Measurements from ENCODE around the gene RSPO1.
"Not testable (repeated sequence)": the region's sequence is repeated elsewhere in the genome, so short reads cannot be mapped to it uniquely, and the experiment has no call there.

RSPO1 gene, protein sequence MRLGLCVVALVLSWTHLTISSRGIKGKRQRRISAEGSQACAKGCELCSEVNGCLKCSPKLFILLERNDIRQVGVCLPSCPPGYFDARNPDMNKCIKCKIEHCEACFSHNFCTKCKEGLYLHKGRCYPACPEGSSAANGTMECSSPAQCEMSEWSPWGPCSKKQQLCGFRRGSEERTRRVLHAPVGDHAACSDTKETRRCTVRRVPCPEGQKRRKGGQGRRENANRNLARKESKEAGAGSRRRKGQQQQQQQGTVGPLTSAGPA

DNA sequence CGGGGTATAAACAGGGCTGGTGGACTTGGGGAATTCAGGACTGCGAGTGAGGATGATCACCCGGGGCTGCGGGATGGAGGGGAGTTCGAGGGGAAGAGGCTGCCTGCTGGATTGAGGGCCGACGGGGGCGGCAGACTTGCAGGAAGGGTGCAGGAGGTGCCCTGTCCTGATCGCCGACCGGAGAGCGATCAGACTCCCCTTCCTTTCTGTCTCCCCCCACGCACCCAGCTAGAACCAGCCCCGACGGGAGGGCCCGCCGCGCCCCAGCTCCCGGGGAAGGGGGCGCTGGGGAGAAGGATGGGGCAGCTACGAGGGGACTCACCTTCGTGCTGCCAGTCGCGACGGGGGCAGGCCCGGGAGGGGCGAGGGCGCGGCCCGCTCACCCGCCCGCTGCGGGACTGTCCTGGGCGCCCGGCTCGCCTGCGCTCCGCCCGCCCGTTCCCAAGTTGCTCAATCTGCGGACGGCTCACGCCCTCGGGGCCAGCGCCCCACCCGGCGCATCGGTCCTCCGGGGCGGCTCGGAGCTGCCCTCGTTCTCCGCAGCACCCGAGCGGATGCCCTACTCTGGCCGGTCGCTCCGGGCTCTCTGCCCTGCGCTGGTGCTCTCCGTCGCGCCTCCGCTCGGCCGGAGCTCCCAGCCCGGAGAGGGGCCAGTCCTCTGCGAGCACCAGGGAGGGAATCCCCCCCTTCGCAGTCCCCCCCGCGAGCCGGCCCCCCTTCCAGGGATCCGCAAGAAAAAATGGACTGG is at the start of gene RSPO1:
RSPO1 (minus strand) TSS at position 649 of the 748 bp plus-strand sequence. CDS start 5,231 bp downstream, outside the sequence.
- H3K4me1 ChIP-seq = peaks cover 0 to 23% (median 10%) of the 10 kb centered on the region in 4 donors
- peak within 1 kb of the TSS in 1 of 2 donors; percentile 7 for H3K27ac ChIP-seq
- peaks cover 0 to 89% of the 10 kb centered on the region in 2 donors for H3K27me3 ChIP-seq
- H3K9me3 ChIP-seq = no peaks in the 10 kb centered on the region
- no peaks in the 10 kb centered on the region for H3K36me3 ChIP-seq
- H3K4me3 ChIP-seq = peak within 1 kb of the TSS; percentile 44 to 52
- no peak for DNase-seq
- intact Hi-C loops (cut with DNase I; ENCODE audit: low total_unique reads) = no loop called here
- TF ChIP-seq, protein P1, sequence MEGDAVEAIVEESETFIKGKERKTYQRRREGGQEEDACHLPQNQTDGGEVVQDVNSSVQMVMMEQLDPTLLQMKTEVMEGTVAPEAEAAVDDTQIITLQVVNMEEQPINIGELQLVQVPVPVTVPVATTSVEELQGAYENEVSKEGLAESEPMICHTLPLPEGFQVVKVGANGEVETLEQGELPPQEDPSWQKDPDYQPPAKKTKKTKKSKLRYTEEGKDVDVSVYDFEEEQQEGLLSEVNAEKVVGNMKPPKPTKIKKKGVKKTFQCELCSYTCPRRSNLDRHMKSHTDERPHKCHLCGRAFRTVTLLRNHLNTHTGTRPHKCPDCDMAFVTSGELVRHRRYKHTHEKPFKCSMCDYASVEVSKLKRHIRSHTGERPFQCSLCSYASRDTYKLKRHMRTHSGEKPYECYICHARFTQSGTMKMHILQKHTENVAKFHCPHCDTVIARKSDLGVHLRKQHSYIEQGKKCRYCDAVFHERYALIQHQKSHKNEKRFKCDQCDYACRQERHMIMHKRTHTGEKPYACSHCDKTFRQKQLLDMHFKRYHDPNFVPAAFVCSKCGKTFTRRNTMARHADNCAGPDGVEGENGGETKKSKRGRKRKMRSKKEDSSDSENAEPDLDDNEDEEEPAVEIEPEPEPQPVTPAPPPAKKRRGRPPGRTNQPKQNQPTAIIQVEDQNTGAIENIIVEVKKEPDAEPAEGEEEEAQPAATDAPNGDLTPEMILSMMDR (IDR thresholded peaks at IDR 0.05) = no peak

DNA sequence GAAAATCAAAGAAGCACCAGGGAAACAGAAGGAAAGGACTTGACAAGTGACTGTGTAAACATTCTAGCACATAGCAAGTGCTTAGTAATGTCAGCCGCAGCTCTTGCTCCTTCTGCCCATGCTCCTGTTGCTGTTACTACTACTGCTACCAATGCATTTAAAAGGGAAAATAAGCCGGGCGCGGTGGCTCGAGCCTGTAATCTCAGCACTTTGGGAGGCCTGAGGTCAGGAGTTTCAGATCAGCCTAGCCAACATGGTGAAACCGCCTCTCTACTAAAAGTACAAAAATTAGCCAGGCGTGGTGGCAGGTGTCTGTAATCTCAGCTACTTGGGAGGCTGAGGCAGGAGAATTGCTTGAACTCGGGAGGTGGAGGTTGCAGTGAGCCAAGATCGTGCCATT is 49.5 kb upstream of the RSPO1 start:
- not testable (repeated sequence) for H3K4me3 ChIP-seq, H3K9me3 ChIP-seq, H3K27ac ChIP-seq, H3K4me1 ChIP-seq, H3K27me3 ChIP-seq
- H3K36me3 ChIP-seq = peaks cover 36 to 60% (median 36%) of the 10 kb centered on the region in 3 donors
- intact Hi-C loops (cut with DNase I; ENCODE audit: low total_unique reads) = loop anchor here (5.0 to 10.0 kb wide), 2 partner anchors 121 to 122 kb away; partner anchors contain the start of genes C1orf122 and YRDC
- DNase-seq = peak in 1 of 2 donors; percentile 32

DNA sequence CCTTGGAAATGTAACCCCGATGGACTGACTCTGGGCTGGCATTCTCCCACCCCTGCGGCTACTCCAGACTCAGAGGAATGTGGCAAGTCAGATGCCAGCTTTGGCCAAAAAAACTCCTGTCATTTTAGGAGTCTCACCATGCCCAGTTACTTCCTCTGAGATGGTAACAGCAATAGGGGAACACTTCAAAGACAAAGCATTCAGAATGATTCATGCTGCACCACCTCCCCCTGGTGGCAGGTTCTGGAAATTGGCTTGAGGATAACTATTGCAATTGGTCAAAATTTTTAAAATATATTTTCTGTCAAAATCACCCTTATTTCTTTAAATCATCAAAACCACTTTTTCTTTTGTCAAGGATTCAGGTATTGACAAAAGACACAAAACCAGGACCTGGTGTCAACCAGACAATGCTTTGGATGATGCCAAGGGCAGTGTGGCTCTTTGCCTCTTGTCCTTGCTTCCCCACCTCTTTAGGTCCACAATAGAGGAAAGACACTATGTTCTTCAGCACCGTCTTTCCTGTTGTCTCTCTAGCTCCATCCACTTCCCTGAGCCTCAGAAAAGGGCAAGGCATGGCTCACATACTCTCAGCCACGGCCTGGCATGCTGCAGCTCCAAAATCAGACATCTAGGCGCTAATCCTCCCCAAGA is 47.8 kb upstream of the RSPO1 start:
- H3K27me3 ChIP-seq = no peaks in the 10 kb centered on the region
- intact Hi-C loops (cut with DNase I; ENCODE audit: low total_unique reads) = loop anchor here (5.0 to 10.0 kb wide), 2 partner anchors 120 to 122 kb away; partner anchors contain the start of genes C1orf122 and YRDC
- peak overlapping the region in 1 of 2 donors; percentile 32 for H3K27ac ChIP-seq
- no peak overlapping the region for H3K4me3 ChIP-seq
- no peaks in the 10 kb centered on the region for H3K4me1 ChIP-seq
- no peaks in the 10 kb centered on the region for H3K9me3 ChIP-seq
- peaks cover 36 to 53% (median 36%) of the 10 kb centered on the region in 3 donors for H3K36me3 ChIP-seq
- TF ChIP-seq, protein P1 (IDR thresholded peaks at IDR 0.05) = peak; percentile 85 to 88
- DNase-seq = peak; percentile 74 to 81

DNA sequence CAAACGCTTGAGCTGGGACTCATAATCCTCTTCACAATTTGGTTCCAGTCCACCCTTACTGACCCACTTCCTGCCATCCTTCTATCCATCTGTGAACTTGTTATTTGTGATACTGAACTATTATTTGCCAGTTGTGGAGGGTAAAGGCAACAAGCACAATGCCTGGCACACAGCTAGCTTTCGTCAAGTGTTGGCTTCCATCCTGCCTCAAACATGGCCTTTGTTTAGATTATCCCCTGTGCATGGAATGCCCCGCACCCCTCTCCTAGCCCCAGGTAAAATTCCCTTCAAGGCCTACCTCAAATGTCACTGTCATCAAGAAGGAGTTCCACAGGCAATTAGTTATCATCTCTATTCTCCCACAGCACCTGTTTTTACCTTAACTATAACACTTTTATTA is 46.2 kb upstream of the RSPO1 start:
- intact Hi-C loops (cut with DNase I; ENCODE audit: low total_unique reads) = loop anchor here (5.0 to 10.0 kb wide), 2 partner anchors 119 to 124 kb away; partner anchors contain the start of genes C1orf122 and YRDC
- no peaks in the 10 kb centered on the region for H3K27me3 ChIP-seq
- TF ChIP-seq, protein P1 (IDR thresholded peaks at IDR 0.05) = no peak
- H3K27ac ChIP-seq = no peak overlapping the region
- DNase-seq = peak in 1 of 2 donors; percentile 5
- H3K4me1 ChIP-seq = peaks cover 0 to 9% (median 4%) of the 10 kb centered on the region in 4 donors
- no peak overlapping the region for H3K4me3 ChIP-seq
- no peaks in the 10 kb centered on the region for H3K9me3 ChIP-seq
- H3K36me3 ChIP-seq = peaks cover 29 to 38% (median 30%) of the 10 kb centered on the region in 3 donors

DNA sequence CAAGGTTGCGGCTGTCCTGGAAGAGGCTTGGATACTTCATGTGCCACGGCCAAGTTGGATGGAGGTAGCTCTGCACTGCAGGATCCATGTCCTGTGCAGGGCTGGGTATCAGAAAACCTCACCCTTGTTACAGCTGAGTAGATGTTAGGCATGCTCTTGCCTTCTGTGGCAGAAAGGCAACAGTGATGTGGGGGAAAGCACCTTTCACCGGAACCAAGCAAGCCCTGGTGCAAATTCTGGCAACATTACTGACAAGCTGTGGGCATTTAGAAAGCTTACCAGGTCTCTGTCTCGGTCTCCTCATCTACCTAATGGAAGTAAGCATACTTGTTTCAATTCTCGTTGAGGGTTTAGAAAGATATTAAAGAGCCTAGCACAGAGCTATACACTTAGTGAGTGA is 43.1 kb upstream of the RSPO1 start:
- TF ChIP-seq, protein P1 (IDR thresholded peaks at IDR 0.05) = no peak
- H3K9me3 ChIP-seq = no peaks in the 10 kb centered on the region
- H3K4me1 ChIP-seq = peaks cover 0 to 16% (median 7%) of the 10 kb centered on the region in 4 donors
- no peaks in the 10 kb centered on the region for H3K27me3 ChIP-seq
- H3K27ac ChIP-seq = no peak overlapping the region
- DNase-seq = peak in 1 of 2 donors; percentile 7
- no peak overlapping the region for H3K4me3 ChIP-seq
- H3K36me3 ChIP-seq = peaks cover 2 to 6% (median 3%) of the 10 kb centered on the region in 3 donors
- intact Hi-C loops (cut with DNase I; ENCODE audit: low total_unique reads) = no loop called here
